Fibroblast of skin of left biceps (primary cell): ENCODE data around the gene GCN1.
A peak's percentile ranks its signal among the peaks of the same experiment; 100 is the strongest.

ENCODE experiments used
- DNase-seq, 2 experiments: peaks; one replicate each; pipeline ENCODE4 v3.0.0-alpha.2; 2013; ENCODE audit warnings: low read depth in 2 of 2

GCN1 gene

DNA sequence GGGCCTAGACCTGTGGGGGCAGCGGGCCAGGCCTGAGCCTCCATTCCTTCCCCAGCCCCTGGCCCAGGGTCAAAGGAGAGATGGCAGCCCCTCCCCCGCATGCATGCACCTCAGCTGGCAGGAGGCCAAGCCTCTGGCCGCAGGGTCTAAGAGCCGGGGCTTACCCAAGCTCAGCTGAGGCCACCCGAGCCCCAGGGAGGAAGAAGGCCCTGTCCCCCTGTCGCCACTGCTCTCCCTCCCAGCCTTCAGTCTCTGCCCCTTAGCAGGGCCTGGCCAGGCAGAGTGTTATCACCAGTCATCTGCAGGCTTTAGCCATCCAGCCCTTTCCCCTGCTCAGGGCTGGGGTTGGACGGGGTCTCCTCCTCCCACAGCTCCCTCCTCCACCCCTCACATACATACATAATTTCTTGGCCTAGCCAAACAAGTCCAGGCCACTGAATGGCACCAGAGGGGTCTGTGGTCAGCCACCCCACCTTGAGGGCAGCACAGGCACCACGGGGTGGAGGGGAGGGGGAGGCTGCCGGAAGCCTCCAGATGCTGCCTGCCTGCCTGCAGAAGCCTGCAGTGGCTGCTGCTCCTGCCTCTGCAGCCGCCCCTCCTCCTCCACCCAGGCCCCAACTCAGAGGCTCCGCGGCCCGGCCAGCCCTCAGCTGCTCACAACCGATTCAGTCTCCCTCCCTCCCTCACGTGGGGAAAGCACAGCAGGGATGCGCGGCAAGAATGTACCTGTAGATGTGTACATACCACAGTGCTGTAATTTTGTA lies 100.7 kb downstream of the GCN1 start:
- no peak for DNase-seq

DNA sequence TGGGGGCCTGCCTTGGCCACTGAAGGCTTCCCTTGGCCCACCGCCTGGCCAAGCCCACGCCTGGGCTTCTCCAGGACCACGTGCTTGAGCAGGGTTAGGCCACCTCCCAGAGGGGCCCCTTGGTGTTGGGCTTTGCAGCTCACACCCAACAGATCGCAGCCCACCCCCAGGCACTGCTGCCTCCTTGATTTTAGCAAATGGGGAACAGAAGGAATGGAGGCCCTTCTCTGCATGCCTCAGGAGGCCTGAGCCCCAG lies 101.3 kb downstream of the GCN1 start:
- DNase-seq, result no peak

DNA sequence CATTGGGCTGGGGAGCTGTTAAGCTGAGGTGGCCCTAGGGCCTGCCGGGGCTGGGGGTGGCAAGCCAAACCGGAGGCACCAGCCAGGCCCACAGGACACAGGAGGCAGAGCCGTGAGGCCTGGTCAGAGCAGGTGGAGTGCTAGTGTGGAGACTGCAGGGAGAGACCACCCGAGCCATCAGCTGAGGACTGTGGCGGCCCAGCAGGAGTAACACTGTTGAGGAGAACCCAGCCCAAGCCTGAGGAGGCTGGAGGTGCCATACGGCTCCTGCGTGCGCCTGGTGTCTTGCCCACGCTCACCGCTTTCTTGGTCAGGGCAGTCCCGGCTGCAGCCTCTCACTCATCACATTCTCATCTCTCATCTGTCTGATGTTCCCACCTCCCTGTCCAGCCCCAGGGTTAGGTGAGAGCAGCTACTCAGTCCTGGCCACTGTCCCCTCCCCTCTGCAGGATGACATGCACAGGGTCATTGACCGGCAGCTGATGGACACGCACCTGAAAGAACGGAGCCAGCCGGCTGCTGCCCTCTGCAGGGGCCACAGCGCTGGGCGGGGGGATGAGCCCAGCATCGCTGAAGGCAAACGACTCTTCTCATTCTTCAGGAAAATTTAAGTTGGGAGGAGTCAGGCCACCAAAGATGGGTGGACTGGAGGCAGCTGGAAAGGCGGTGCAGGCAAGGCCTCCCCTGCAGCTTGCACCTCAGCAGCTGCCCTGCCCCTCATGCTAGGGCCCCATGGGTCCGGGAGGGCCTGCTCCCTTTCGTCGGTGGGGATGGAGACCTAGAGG lies 101.8 kb downstream of the GCN1 start:
- DNase-seq, result no peak

DNA sequence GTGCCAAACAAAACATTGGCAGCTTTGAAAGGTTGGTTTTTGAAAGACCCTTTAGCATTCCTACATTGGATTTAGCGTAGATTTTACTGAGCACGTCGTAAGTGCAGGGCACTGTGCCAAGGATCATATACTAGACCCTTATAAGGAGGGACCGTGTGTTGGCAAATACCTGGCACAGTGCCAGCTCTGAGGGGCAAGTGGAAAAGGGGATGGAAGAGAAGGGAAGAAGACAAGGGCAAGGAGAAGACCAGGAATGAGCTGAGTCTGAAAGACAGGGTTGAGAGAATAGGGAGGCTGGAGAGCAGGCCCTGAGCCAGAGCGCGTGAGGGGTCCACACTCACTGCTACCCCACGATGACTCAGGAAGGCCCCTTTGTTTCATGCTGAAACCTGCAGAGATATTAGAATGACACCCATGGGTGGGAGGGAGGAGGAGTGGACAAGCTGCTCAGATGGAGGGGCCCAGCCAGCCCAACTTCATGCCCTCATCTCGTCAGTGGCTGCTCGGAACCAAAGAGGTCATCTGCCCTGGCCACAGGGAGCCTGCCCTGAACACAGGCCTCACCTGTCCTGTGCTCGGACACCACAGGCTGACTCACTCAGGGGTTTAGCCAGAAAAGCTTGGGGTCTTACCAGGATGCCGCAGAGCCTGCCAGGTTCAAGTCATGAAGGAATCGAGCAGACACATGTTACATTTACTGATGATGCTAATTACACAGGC lies 103.0 kb downstream of the GCN1 start:
- no peak for DNase-seq

DNA sequence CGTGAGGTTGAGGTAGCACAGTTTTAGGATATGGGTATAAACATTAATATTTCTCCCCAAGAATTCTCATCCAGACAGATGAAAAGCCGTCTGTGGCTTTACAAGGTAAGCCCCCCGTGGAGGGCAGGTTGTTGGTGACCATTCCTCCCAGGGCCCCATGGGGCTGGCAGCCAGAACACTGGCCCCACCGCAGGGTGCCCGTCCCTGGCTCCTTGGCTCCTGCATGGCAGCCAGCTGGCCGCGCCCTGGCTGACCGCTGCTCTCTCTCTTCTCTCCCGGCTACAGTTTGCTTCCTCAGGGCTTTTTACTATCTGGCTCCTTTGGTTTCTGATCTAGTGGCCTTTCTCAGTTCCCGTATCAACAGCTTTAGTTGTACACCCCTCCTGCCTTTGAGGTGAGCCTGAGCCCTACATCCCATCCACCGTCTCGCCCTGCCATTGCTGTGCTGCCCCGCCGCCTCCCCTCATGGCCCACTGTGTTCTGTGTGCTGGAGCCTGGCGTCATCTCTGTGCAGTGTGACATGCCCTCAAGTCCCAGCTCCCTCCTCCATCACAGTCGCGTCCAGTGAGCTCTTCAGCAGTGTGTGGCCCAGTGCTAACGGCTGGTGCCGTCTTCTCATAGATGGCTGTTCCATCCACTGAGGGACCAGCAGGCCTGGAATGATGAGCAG lies 103.8 kb downstream of the GCN1 start:
- no peak for DNase-seq

DNA sequence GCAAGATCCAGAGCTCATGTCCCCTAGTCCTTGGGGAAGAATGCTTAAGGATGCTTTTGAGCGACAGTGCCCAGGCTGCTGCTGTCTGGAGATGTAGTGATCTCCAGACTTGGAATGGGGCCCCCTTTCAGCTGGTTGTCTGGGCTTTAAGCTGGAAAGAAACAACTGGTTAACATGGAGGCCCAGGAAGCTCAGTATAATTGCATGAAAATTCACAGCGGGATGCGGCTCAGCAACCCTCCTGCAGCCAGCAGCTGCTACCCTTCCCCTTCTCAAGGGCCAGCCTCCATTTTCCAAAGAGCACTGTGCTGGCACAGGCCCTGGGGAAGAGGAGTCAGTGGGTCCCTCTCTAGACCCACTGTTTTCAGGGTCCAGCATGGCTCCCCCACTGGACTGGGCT lies 104.3 kb downstream of the GCN1 start:
- no peak for DNase-seq

DNA sequence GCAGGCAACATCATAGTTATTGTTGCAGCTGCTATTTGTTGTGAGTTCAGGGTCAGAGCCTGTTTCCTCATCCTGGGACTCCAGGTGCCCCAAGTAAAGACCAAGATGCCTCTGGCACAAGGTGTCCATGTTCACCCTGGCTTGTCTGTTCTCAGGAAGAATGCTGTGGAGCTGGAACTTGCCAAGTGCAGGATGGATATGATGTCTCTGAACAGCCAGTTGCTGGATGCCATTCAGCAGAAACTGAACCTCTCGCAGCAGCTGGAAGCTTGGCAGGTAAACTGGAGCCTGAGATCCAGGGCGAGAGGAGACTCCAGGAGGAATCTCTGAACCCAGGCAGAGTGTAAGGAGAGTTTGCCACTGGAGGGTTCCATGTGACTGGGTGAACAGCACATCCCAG lies 104.7 kb downstream of the GCN1 start:
- DNase-seq, result no peak

DNA sequence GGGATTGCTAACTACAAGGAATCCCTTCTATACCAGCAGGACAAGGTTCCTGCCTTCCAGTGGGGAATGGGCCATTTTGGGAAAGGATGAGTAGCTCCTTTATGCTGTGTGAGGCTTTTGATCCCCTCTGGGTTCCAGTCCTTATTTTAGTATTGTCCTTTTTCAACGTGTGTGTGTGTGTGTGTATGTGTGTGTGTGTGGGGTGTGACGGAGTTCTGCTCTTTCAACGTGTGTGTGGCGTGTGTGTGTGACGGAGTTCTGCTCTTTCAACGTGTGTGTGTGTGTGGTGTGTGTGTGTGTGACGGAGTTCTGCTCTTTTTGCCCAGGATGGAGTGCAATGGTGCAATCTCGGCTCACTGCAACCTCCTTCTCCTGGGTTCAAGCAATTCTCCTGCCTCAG lies 105.4 kb downstream of the GCN1 start:
- no peak for DNase-seq

DNA sequence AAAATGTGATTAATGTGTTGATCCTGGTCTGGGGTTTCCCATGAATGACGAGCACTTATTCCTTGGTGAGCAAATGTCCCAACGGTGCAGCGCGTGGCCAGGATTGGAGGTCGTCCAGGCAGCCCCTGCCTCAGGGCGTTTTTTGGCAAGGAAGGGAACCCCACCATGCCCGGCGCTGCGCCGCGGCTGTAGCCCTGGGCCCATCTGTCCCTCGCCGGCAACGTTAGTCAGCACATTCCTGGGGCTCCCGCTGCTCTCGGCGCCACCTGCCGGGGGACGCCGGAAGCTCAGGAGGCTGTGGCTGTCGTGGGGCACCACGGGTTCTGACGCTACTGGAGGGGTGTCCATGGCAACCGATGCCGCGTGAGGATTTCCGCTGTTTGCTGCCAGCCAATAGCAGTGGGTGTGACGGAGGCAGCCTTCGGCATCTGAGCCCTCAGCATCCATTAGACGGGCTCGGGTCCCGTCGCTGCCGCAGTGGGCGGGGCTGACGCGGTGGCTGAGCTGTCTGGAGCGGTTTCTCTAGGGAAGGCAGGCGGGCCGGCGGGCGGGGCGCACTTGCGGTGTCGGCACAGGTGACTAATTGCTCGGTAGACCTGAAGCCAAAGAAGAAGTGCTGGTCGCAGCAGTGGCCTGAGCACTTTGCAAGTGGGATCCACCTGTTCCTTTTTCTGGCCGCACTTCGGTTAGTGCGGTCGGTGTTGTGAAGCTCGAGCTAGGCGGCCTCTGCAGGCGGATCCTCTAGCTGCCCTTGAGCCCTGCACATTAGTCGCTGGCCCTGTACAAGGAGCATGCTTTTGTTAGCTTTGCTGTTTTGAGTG lies 107.5 kb downstream of the GCN1 start:
- DNase-seq, result peak; percentile 91 to 92

DNA sequence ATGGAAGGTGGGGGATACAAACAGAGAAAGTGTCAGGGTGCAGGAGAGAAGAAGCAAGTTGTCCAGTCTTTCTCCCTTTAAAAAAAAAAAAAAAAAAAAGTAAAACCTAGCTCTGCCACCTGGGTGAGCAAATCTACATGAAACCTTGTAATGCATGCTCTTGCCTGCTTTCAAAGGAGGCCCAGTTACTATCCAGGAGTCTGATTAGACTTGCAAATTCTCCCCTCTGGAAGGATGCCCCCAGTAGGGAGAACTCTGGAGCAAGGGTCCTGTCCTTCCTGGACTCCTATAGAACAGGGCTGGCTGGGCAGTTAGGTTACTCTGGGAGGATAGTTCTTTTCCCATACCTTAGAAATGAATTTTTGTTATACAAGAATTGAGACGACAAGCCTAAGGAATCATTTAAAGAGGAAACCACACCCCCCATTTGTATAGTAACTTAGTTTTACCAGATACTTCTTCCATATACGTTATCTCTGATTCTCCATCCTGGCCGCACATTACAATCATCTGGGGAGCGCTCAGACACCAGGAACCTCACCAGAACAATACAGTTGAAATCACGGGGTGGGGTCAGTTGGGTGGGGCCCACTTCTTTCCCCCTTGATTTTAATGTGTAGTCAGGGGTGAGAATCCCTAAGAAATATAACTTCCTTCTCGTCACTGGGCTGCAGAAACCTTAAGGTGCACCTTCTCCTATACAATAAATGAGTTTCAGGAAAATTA lies 108.4 kb downstream of the GCN1 start:
- no peak for DNase-seq

DNA sequence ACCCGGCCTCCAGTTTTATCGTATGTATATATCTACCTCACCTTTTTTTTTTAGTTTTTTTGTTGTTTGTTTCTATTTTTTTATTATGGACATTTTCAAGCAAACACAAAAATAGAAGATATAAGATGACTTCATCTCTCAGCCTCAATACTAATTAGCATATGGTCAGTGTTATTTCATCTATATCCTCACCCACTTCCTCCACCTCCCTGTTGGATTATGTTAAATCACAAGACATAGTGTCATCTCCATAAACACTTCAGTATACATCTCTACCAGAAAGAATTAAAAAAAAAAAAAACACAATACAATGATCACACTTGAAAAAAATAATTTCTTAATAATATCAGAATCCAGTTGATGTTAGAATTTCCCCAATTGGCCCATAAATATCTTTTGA lies 112.9 kb downstream of the GCN1 start:
- DNase-seq, result no peak

DNA sequence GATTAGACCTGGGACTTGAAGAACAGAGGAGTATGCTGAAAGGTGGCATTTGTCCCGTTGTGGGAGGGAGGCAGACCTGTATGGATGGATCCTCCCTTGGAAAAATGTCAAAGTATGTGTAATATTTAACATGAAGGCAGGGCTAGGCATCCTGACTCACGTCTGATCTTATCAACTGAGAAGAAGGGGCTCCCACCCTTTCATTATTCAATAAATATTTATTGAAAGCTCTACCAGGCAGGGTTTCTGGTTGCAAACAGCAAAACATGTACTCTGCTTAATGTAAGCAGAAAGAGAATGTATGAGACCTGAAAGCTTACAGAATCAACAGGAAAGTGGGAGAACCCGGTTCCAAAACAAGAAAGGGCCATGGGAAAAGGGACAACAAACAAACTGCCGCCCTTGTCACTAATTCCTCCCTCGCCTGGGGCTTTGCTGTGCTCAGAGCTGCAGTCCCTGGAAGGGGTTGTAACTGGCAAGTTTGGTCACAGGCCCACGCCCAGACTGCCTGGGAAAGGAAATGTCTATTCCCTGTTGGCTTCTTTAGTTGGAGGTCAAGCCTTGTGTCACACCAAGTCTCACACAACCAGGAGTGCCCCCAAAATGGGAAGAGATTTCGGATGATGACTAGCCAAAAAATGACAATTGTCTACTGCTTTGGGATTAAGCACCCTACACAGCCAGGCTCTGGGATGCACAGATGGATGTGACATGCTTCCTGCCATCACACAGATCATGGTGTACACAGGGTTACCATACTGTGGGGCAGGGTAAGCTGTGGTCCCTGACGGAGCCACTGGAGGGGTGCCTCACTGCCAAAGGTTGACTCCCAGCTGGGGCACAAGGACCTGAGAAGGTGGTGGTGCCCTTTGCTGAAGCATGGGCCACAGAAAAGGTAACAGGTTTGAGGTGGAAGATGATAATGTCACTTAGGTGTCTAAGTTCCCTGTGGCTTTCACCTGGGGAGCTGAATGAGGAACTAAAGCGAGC lies 114.8 kb downstream of the GCN1 start:
- no peak for DNase-seq

DNA sequence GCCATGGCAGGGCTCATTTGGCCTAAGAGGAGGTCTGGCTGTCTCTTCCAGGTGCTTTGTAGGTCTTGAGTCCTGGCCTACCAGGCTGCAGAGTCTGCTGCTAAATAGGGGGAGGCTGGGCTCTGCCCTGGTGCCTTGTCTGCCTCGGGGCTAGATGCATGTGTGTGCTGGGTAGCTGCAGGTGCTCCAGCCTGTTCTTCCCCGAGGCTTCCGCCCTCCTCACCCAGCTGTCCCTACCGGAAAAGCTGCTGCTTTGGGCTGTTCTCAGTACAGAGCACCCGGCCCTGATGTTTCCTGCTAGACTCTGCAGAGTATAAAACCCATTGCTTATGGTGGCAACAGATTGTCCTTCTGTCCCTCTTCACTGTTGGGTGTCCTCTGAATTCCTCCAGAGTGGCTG lies 115.6 kb downstream of the GCN1 start:
- DNase-seq, result no peak

DNA sequence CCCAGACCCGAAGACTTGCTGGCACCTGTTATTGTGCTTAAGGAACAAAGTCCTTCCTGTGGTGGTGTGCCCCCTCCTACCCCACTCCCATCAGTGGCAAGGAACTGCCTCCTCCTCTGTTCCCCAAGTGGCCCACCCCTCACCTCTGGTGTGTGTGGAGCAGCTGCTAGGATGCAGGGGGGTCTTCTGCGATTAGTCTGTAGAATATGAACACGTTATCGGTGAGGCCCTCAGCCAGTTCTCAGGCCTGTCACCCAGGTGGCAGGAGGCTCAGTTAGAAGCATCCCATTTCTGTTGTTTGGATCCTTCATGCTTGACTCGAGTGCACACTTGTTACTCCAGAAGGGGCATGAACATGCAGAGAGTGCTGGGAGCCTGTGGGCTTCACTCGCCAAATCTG lies 117.3 kb downstream of the GCN1 start:
- no peak for DNase-seq
